ENCODE data around the gene CCDC54. TPM values are rescaled to one million over a fixed set of nuclear protein-coding genes. Genes with fewer than 3 reads are reported as not detected.

CCDC54 gene
- not detected in 2 replicates for total RNA-seq (2021)
- long read RNA-seq, result 0 reads

DNA sequence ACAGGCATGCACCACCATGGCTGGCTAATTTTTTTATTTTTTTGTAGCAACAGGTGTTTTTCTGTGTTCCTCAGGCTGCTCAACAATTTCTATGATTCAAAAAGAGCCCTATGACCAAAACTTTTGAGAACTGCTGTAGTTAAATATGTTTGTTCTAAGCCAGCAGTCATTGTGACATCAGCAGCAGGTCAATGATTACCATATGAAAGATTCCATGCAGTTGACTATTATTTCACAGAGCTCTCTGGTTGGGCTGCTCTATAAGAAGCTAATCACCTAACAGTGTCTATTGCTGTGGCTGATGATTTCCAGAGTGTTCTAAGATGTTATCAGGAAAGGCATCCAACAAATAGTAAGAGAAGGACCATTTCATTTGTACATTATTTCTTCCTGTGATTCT, at the start of gene CCDC54:
Gene CCDC54 (plus strand): TSS at position 289 of the 400 bp plus-strand sequence. CDS start 149 bp downstream, outside the sequence.
- no peaks in the 10 kb centered on the region for H3K79me1 ChIP-seq (ENCODE audit: insufficient read depth, low read depth, low read length, poor library complexity, severe bottlenecking)
- peaks cover 2% of the 10 kb centered on the region; the same call in 1 of the 2 replicates for H3K4me1 ChIP-seq (ENCODE audit: insufficient read depth, low read length)
- no peak within 1 kb of the TSS for H3K9ac ChIP-seq (ENCODE audit: extremely low read depth, insufficient read length, low read length)
- no peak within 1 kb of the TSS for H3K4ac ChIP-seq (ENCODE audit: low read depth, low read length)
- H2BK15ac ChIP-seq (ENCODE audit: low read depth, low read length), result no peak within 1 kb of the TSS
- H3K9me3 ChIP-seq (ENCODE audit: control insufficient read depth, low read depth, low read length), result no peaks in the 10 kb centered on the region
- H2BK5ac ChIP-seq (ENCODE audit: insufficient read length, low read length), result no peak within 1 kb of the TSS
- H3K27me3 ChIP-seq (ENCODE audit: insufficient read depth, low read length), result no peaks in the 10 kb centered on the region
- H4K91ac ChIP-seq (ENCODE audit: insufficient read length, low read depth, low read length), result no peak within 1 kb of the TSS
- no peaks in the 10 kb centered on the region for H3K23me2 ChIP-seq (ENCODE audit: insufficient read length, low read depth, low read length, poor library complexity, severe bottlenecking)
- Mint-ChIP-seq H3K4me1 (peaks cover 17 to 27% of the 10 kb centered on the region in 2 experiments), H3K4me3 (no peak within 1 kb of the TSS), H3K36me3 (ENCODE audit: insufficient read depth in 1 of 3, low read depth in 3 of 3) (no peaks in the 10 kb centered on the region; a peak in 1 of 7 replicates), H3K27ac (no peak within 1 kb of the TSS), H3K27me3 (ENCODE audit: low read depth) (no peaks in the 10 kb centered on the region; the same call in 1 of the 2 replicates), H3K9me3 (no peaks in the 10 kb centered on the region; a peak in 1 of 5 replicates)
- H2BK12ac ChIP-seq (ENCODE audit: insufficient read length, low read depth, low read length), result no peak within 1 kb of the TSS
- no peak within 1 kb of the TSS for H3K23ac ChIP-seq (ENCODE audit: insufficient read length, low read depth, low read length)
- H3K14ac ChIP-seq (ENCODE audit: insufficient read depth, low read length), result no peak within 1 kb of the TSS
- no peaks in the 10 kb centered on the region for H3K79me2 ChIP-seq (ENCODE audit: insufficient read depth, low read length)
- no peak within 1 kb of the TSS for H2BK20ac ChIP-seq (ENCODE audit: low read depth, low read length, poor library complexity, severe bottlenecking)
- H2AK5ac ChIP-seq (ENCODE audit: insufficient read length, low read length), result no peak within 1 kb of the TSS
- no peak within 1 kb of the TSS for H2BK120ac ChIP-seq (ENCODE audit: low read depth, low read length, poor library complexity, severe bottlenecking)
- H3K27ac ChIP-seq (ENCODE audit: insufficient read length, low read depth, low read length), result no peak within 1 kb of the TSS
- H4K8ac ChIP-seq (replicated peaks; ENCODE audit: insufficient read length, low read depth, low read length), result no peak within 1 kb of the TSS
- no peak for TF ChIP-seq CTCF (conservative IDR thresholded peaks at IDR 0.05)
- H3K4me2 ChIP-seq (ENCODE audit: insufficient read depth, insufficient read length, low read length), result no peak within 1 kb of the TSS
- no peaks in the 10 kb centered on the region for H4K20me1 ChIP-seq (ENCODE audit: control insufficient read depth, insufficient read depth, insufficient read length)
- no peak within 1 kb of the TSS for H2AFZ ChIP-seq (ENCODE audit: low read length)
- H3K18ac ChIP-seq (ENCODE audit: insufficient read length, low read depth, low read length), result no peak within 1 kb of the TSS
- H3K56ac ChIP-seq (ENCODE audit: insufficient read length, low read depth, low read length), result no peak within 1 kb of the TSS
- H4K5ac ChIP-seq (ENCODE audit: insufficient read length, low read depth, low read length), result no peak within 1 kb of the TSS
- no peak within 1 kb of the TSS for H3T11ph ChIP-seq (ENCODE audit: low read length)
- DNase-seq, result no peak

Data from H9 (cell line).